Stimulated activated CD4-positive, alpha-beta T cell treated with anti-CD3 and anti-CD28 coated beads, Interleukin-4, amount 100 ng/mL, for 48 hours (primary cell): ENCODE results near the gene PCED1A.
A peak's percentile ranks its signal among the peaks of the same experiment; 100 is the strongest.

Experiments
- DNase-seq, 2 donors: peaks; one replicate each; pipeline ENCODE4 v3.0.0-alpha.2; 2020; ENCODE audit warnings: low read depth in 2 of 2

The PCED1A gene

GRCh38 chr20:2840138-2840966, at the start of gene PCED1A, which contains the start of gene VPS16:
Gene PCED1A, minus strand, starts transcription at chr20:2840655. Its CDS starts 743 bp downstream, at chr20:2839912.
Gene VPS16, plus strand, starts transcription at chr20:2840745. Its CDS starts 30 bp downstream, at chr20:2840775.
- DNase-seq = peak; percentile 84 to 88

- no peak for DNase-seq
These were observed 49.3 kb upstream of the PCED1A start for GRCh38 chr20:2889797-2890196.

GRCh38 chr20:2889209-2889608, 48.8 kb upstream of the PCED1A start:
- DNase-seq = no peak

- no peak for DNase-seq
These were observed 47.9 kb upstream of the PCED1A start for GRCh38 chr20:2888224-2888955.

DNA sequence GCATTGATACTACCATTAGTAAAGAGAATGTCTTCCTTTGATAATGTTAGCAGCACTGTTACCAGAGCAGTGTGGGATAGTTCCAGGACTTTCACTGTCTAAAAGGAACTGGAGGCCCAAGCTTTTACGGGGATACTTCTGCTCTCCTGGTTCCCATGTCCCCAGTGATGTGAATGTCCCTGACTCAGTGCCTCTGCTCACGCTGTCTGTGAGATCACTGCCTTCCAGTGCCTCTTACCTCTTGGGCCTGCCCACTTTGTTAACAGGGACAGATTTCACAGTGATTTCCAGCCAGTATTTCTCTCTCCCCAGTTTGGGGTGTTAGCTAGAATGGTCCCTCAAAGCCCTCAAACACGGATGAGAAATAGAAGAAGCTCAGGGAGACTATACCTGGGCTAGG, 47.3 kb upstream of the PCED1A start:
- no peak for DNase-seq

GRCh38 chr20:2883726-2884637, 43.5 kb upstream of the PCED1A start:
- no peak for DNase-seq

DNA sequence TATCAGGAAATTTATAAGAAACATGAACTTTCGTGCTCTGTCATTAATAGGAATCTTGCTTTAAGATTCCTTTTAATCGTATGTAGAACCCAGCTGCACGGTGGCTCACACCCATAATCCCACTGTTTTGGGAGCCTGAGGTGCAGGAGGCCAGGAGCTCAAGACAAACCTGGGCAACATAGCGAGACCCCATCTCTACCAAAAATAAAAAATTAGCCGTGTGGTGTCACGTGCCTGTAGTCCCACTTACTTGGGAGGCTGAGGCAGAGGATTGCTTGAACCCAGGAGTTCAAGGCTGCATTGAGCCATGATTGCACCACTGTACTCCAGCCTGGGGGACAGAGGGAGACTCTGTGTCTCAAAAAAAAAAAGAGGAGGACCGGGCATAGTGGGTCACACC, 40.2 kb upstream of the PCED1A start:
- no peak for DNase-seq

- no peak for DNase-seq
These were observed 38.7 kb upstream of the PCED1A start for GRCh38 chr20:2879146-2879545.

GRCh38 chr20:2878515-2878914, 38.1 kb upstream of the PCED1A start:
- DNase-seq = no peak

DNA sequence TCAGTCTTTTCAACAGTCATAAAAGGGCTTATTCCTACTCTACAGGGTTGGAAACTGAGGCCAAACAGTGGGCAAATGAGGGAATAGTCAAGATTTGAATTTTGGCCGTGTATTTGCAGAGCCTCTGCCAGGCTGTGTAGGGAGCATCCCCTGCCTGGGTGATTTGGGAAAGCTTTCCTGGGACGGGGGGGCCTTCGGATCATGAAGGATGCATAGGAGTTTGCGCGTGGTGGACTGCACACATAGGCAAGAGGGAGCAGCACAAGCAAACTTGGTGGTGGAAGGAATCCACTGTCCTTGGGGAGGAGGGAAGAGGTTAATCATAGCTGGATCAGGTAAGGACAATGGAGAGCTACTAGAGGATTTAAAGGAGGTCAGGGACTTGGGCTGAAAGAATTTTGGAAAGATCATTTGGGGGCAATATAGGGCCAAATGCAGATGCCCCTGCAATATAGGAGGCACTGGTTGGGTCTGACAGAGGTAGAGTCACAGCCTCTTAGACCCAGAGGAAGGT, 35.3 kb upstream of the PCED1A start:
- DNase-seq = no peak

DNA sequence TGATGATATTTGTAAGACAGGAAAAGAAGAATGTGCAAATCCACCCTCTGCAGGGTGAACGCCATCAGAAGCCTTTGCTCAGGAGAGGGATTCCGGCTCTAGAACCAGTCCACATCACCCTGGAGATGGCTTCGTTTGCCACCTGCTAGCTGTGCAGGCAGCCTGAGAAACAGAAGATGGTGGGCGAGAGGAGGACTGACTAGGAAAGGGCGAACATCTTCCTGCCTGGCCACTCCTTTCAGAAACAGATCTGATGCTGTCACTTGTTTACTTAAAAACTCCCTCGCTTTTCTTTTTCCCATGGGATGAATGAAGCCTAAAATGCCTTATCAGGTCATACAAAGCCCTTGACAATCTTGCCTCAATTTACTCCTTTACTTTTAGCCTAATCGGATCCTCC, 34.0 kb upstream of the PCED1A start:
- DNase-seq = no peak

GRCh38 chr20:2873747-2874041, 33.2 kb upstream of the PCED1A start:
- DNase-seq = peak; percentile 47 to 53

DNA sequence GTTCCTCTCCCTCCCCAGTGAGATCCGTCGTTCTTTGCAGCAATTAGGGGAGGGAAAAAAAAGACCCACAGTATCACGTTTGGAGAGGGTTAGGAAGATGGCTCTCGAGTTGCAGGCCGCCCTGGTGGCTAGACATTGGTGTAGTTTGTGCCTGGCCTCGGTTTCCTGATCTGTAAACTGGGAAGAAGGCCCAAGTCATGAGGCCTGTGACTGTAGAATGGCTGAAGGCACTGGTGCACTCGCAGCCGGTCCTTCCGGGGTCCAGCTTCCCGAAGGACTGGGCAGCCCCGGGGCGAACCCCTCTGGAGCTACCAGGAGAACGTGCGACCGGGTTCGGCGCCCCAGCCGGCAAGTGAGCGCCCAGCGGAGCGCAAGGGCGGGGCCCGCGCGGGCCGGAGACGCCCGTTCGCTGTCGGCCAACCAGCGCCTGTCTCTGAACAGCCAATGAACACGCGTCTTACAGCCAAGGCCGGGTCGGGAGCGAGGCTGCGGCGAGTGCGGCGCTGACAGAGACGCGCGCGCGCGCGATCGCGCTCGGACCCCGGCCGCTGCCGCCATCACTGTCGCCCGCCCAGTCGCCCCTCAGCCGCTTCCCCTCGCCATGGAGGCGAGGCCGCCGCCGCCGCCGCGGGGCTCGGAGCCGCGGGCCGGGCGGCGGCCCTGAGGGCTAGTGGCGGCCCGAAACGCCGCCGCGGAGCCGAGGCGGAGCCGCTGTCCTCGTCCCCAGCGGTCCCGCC, 32.7 kb upstream of the PCED1A start, which contains the start of gene PTPRA:
PTPRA (plus strand) TSS at position 472 of the 737 bp plus-strand sequence. CDS start 90,797 bp downstream, outside the sequence.
- DNase-seq = peak; percentile 89 to 90

DNA sequence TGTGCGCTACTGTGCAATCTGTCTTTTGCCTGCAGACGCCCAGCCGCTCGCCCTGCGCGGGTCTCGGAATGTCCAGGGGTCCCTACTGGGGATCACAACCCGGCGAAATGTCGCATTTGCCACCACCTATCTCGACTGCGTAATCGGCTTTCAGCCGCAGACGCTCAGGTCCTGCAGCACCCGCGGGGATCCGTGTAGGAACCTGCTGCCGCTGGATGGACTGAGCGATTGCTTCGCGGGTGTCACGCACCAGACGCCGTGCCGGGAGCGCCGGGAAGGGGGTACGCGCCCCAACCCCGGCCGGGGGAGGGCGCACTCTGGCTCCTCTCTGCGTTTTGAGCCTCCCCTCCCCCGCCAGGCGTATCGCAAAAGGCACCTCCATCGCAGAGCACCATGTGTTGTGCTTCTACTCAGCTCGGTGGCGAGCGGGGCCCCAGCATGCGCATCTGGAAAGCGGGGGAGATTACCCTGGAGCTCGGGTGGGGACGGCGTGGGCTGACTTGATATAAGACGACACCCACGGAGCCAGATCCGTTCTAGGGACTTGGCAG, 32.1 kb upstream of the PCED1A start:
- peak; percentile 72 to 73 for DNase-seq

DNA sequence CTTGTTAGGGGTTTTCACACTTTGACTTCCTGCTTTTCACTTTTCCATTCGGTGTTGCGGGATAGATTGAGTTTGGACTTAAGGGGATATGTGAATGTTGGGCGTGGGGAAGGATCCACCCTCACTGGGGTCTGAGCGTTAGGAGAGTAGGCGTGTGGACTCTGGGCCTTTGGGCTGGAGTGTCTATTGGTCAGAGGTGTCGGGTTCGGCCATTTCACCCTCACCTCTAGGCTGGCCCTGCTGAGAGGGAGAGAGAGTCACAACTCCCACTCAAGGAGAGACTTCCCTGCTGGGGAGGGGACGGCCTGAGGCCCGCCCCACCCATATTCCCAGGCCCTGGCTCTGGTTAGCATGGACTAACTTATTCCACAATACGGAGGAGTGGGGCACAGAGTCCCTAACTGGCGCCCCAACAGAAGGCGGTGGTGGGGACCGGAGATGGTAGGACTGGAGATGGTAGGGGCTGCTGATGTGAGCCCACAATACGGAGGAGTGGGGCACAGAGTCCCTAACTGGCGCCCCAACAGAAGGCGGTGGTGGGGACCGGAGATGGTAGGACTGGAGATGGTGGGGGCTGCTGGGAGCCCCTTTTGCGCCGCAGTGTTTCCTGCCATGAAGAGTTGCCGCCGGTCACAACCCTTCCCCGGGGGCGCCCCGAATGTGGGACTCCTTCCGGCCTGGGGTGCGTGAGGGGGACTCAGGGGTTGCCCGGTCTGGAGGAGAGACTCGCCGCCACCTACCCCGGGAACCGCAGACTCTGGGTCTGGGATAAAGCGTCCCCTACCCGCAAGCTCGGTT, 31.4 kb upstream of the PCED1A start:
- DNase-seq = no peak

DNA sequence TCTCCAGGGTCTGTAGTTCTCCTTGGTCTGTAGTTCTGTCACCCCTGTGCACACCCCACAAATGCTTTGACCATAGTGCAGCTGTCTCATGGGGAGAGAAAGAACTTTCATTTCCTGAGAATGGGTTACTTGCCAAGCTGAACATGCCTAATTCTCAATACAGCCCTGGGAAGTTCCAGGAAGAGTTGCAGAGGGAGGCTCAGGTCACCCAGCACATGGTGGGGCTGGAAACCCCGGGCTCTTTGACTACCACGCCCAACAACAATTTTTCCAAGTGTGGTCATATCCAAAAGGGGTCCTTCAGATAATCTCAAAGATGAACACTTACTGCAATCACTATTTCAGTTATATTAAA, 30.6 kb upstream of the PCED1A start:
- no peak for DNase-seq

GRCh38 chr20:2869381-2869780, 28.9 kb upstream of the PCED1A start:
- DNase-seq = no peak

GRCh38 chr20:2867081-2867864, 26.8 kb upstream of the PCED1A start:
- DNase-seq = no peak

DNA sequence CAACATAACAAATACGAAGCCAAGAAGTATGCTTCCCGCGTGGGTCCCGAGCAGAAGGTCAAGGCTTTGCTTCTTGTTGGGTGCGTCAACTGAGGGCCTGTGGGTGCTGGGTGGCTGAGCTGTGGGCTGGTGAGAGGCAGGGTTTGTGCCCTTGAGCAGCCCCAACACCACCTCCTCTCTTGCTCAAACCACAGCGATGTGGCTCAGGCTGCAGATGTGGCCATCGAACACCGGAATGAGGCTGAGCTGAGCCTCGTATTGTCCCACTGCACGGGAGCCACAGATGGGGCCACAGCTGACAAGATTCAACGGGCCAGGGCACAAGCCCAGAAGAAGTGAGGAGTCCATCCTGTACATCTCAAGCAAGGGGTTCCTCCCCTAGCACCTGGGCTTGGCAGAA, 25.8 kb upstream of the PCED1A start:
- no peak for DNase-seq
